DMS 273 (cell line): ENCODE data around the gene MCFD2.
"Not testable (repeated sequence)": the region's sequence is repeated elsewhere in the genome, so short reads cannot be mapped to it uniquely, and the experiment has no call there.

Source experiments
- DNase-seq: peaks from one replicate; lab custom pipeline; 2025; ENCODE audit not compliant: unreplicated experiment; lab: John Stamatoyannopoulos, UW

The MCFD2 gene

DNA sequence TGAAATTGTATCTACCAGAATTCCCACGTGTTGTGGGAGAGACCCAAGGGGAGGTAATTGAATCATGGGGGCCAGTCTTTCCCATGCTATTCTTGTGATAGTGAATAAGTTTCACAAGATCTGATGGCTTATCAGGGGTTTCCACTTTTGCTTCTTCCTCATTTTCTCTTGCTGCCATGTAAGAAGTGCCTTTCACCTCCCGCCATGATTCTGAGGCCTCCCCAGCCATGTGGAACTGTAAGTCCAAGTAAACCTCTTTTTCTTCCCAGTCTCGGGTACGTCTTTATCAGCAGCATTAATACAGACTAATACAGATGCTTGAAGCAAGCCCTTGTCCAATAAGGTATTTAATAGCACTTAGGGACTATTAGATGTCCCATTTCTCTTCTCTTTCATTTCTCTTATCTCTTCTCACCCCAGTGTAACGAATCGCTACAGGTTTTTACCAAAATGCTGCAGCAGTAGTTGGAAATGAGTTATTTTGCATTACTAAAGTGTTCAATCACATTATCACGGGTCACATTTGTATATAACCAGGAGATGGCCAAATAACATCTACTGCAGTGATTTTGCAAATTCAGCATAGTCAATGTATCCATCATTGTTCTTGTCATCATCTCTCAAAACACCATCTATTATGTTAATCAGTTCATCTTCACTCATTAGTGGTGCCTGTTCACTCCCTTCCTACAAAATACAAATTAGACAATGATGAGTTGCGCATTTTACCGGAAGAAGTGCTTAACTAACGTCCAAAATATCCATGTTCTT, 10.5 kb downstream of the MCFD2 start:
- DNase-seq = not testable (repeated sequence)

DNA sequence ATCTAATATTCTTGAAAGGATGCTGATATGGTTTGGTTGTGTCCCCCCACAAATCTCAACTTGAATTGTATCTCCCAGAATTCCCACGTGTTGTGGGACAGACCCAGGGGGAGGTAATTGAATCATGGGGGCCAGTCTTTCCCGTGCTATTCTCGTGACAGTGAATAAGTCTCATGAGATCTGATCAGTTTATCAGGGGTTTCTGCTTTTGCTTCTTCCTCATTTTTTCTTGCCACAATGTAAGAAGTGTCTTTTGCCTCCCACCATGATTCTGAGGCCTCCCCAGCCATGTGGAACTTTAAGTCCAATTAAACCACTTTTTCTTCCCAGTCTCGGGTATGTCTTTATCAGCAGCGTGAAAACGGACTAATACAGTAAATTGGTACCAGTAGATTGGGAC, 12.6 kb downstream of the MCFD2 start:
- not testable (repeated sequence) for DNase-seq

DNA sequence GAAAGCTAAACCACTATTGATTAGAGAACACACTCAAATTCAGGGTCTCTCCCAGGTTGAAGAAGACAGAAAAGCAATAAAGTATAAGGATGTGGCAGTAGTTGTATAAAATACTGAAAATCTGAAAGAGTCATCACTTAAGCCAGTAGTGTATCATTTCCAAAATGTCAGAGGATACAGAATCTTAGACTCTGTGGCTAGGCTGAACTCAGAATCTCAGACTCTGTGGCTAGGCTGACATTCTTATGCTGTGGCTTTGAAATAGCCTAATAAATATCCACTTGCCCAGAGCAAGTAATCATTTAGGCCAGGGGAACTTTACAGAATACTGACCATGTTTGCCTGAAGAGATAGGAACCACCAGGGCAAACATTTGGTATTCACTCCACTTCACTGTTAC, 13.1 kb downstream of the MCFD2 start:
- no peak for DNase-seq

DNA sequence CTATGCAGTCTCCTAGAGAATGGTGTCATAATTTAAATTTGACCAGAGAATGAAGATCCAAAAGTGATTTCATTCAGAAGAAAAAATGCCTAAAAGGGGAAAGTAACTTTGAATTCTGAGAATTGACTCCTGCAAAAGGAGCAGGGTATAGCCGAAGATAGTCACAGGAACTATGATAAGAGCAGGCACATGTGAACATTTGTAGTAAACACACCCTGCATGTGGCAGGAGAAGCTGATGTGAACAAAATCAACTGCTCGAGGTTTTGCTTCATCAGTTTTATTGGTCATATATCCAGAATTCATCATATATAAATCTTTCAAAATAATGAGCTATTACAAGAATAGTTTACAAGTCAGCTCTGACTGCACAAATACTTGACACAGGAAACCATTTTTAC, 14.0 kb downstream of the MCFD2 start:
- no peak for DNase-seq

DNA sequence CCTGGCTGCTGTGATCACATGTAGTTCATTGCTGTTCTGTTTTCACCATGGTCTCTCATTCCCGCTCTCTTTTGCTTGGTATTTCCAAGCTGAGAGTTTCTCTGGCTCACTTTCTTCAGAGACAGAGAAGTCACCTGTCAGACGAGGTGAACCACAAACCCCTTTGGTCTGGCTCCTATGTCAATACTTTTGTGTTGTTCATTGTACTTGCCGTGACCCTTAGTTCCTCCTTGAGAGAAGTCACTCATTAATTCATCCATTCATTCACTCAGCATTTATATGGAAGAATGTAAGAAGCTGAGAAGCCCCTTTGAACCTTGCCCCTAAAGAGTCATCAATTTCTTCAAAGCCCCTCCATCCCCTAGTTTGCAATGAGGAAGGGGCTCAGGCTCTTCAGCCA, 15.2 kb downstream of the MCFD2 start:
- DNase-seq = no peak

DNA sequence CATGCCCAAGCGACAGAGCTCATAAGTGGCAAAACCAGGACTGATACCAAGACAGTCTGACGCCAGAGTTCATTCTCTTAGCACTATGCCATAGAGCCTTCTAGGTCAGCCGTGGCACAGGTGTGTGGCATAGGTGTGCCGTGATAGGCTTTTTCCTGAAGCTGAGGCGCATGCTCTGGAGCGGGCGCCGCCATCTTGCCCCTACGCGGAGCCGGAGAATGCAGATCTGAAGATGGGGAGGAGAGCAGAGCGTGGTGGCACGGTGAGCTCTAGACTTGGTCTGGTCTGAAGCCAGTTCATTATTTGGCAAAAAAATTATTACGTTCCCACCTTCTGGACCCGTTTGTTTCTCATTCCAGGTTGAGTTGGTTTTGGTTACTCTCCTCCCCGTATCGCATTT, 16.6 kb downstream of the MCFD2 start:
- DNase-seq = no peak

DNA sequence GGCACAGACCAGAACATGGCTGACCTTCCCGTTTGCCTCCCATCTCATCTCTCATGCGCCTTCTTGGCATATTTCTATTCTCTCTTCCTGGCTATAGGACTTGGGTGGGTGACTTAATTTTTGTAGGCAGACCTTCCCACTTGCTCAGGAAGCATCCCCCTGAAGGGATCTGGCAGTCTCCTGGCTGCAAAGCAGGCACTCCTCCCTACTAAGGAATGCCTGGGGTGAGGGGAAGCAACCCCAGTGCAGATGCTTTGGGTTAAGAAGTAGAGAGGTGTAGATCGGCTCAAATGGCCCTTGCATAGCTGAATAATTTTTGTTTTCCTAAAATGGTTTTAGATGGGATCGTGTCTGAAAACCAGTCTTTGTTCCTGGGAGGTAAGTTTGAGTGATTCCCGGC, 17.6 kb downstream of the MCFD2 start:
- DNase-seq = no peak

DNA sequence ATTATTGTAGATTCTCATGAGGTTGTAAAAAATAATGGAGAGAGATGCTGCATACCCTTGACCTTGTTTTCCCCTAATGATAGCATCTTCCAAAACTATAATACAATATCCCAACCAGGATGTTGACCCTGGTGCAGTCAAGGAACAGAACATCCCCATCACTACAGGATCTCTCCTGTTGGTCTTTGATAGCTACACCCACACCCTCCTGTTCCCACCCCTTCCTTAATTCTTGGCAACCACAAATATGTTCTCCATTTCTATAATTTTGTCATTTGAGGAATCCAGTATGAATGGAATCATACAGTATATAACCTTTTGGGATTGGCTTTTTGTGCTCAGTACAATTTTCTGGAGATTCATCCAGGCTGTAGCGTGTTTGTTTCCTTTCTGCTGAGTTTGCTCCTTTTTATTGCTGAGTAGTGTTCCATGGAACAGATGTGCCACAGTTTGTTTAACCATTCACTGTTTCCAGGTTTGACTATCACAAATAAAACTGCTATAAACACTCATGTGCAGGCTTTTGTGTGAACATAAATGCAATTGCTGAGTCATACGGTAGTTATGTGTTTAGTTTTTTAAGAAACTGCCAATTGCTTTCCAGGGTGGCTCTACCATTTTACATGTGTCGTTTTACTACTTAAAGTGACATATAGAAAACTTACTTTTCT, 22.2 kb downstream of the MCFD2 start:
- DNase-seq = no peak

DNA sequence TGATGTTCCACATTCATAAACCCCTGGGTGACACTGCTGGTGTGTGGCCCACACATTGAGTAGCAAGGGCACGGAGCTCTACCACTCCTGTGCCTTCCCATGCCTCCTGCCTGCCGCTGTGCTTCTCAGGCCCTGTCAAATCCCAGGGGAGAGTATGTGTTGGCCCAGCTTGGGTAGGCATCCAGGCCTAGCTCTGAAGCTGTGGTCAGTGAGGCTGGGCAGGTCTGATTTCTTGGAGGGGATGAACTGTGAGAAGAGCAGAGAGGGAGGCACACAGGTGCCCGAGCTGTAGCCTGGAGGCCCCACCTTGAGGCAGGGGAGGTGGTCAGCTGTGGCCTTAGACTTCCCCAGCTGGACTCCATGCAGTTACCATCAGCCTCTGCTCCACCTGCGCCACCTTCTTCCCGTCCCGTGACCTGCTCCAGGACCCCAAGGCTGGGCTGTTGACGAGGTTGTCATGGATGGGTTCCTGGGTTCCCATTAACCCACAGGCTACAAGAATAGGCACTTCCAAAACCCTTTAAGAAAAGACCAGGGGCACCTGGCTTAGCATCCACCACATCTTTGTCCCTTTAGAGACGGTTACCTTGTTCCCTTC, 23.6 kb downstream of the MCFD2 start:
- DNase-seq = no peak

DNA sequence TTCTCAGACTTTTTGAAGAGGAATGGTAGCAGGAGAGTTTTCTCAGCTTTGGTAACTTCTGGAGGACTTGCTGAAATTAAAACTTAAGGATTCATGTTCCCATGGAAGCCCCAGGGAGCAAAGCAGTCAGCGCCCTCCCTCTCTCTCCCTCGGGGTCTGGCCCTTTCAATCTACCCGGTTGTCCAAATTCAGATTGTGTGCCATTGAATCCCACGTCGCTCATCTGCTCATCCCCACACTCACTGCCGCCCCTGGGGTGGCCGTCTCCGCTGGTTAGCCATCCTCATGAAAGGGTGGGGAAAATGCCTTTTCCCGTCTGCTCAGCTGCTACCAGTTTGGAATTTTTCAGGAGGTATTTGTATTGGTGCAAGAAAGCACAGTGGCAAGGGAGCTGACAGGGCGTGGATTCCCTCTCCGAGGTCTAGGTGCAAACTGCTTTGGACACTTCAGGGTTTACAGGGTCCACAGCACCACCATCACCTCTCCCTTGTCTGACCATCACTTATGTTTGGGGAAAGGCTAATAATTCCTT, 27.1 kb downstream of the MCFD2 start:
- no peak for DNase-seq

DNA sequence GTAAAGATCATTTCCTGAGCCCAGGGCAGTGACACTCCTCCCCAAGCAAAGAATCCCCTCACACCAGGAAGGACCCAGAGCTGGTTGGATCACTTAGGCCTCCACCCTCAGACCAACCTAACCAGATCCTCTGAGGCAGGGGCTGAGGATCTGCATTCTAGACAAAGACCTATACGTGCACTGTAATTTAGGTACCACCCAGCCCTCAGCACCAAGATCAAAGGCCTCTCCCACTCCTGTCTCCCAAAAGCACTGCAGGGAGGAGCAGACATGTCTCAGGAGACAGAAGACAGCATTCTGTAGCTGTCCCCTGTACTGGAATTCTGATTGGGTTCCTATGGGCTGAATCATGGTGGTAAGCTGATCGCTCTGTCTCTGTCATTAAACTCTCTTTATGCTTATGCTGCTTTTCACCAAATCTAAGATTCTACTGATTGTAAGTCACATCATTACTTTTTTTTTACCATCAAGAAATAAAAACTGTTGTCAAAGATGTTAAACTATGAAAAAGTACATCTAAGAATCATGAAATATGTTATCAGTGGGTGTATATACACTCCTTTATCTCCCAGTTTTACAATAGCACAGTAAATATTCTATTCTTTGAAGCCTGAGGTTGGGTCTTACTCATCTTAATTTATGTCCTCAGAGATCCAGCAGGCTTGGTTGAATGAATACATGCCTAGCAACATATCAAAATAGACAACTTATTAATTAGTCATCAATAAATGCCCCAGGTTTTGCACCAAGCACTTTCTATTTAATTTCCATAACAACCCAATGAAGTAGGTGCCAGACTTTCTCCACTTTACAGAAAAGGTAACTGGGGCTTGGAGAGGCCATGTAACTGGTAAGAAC, 28.3 kb downstream of the MCFD2 start:
- DNase-seq = no peak

DNA sequence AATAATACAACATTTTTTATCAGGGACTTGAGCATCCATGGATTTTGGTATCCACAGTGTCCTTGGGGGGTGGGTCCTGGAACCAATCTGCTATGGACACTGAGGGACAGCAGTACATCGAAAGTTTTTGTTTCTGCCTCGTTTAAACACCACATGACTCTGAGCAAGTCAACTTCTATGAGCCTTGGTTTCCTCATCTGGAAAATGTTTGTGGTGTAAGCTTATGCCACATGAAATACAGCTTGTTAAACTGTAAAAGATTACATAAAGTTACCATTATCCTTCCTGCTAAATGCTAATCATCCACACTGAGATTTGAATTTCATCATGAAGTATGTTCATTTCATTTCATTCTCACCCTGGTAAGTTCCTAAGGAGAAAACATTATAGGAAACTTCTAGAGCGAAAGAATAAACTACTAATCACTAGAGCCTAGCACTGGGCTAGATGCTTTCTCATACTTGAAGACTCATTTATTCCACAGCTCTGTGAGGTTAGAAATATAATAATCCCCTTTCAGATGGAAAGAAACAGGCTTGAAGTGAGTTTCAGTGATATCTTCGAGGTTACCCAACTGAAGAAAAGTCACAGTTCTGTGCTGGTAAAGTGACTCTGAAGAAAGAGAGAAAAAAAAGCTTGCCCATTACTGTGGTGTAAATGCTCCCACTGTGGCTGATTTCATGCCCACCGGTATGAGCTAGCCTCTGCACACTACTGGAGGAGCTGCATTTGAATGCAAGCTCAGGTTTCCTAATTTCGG, 29.2 kb downstream of the MCFD2 start:
- no peak for DNase-seq

DNA sequence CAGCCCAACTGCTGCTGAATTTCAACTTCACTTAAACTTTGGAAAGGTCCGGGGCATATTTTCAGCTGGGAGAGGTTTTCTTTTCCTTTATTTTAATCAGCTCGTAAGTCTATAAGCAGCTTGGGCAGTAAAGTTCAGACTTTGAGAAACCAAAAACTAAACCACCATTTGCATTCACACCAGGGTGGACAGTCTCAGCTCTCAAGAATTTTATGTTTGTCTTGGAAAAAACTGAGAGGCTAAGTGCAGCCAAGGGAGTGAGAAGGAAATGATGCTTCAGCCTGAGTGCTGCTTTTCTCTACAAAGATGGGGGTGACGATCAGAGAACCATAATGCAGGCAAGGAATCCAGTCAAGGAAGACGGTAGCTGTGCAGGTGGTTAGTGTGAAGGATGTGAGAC, 30.2 kb downstream of the MCFD2 start:
- no peak for DNase-seq

DNA sequence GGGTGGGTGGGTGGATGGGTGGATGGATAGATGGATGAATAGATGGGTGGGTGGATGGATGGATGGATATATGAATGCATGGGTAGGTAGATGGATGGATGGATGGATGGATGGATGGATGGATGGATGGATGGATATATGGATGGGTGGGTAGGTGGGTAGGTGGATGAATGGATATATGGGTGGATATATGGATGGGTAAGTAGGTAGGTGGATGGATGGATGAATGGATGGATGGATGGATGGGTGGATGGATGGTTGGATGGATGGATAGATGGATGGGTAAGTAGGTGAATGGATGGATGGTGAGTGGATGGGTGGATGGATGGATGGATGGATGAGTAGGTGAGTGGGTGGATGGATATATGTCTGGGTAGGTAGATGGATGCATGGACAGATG, 36.1 kb downstream of the MCFD2 start:
- no peak for DNase-seq

DNA sequence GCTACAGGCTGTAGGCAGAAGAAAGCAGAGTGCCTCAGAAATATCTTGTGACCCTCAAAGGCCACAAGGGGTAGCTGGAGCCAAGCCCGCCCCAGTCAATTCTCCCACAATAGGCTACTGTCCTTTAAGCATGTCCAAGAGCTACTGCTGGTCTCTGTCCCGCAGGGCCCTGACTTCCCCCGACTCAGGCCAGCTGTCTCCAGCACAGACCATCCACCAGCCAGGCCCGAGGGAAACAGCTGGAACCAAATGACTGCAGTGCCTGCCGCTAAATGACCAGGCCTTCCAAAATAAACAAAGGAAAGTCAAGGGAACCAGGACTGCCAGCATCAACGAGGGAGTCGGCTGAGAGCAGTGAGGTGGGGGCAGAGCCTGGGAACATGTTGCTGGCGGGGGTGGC, 36.7 kb downstream of the MCFD2 start:
- DNase-seq = peak; percentile 37

DNA sequence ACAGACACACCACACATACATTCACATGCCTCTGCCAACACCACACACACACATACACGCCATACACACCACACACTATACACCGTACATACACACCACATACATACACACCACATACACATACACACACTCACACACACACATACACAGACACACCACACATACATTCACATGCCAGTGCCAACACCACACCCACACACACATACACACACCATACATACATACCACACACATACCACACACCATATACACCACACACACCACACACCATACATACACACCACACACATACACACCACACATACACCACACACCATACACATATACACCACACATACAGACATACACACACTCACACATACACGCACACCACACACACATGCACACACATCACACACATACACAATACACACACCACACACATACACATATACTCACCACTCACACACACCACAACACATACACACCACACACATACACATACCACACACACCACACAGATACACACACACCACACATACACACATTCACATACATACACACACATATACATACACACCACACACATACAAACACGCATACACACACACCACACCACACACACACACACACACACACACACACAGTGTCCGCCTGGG, 37.2 kb downstream of the MCFD2 start:
- no peak for DNase-seq

DNA sequence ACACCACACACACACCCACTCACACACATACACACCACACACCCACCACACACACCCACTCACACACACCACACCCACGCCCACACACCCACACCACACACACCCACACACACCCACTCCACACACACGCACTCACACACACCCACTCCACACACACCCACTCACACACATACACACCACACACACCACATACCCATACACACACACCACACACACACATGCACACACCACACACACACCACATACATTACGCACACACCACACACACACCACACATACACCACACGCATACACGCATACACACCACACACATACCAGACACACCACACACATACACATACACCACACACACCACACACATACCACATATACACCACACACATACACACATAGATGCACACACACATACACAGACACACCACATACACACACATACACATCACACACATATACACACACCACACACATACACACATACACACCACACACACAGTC, 37.9 kb downstream of the MCFD2 start:
- no peak for DNase-seq

DNA sequence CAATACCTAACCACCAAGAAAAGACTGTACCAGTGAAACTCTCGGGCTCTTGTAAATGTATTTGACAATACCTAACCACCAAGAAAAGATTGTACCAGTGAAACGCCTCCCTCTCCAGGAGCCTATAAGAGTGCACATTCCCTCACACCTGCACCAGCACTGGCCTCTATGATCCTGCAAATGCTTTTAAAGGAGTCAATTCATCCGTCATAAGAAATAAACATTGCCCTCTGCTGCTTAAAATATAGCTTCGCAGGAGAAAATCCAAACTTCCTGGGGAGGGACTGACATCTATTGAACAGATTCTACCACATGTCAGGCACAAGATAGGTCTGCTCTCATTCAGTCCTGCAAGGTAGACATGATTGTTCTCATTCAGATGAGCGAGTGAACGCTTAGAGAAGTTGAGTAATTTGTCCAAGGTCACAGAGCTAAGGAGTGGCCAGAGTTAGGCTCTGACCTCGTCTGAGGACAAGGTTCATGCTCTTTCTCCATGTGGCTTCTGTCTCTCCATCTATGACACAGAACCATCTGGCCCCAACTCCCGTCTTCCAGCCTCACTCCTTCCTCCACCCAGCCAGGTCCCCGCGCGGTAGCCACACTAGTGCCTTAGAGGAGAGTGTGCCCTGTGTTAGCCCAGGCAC, 38.7 kb downstream of the MCFD2 start:
- peak; percentile 91 for DNase-seq

DNA sequence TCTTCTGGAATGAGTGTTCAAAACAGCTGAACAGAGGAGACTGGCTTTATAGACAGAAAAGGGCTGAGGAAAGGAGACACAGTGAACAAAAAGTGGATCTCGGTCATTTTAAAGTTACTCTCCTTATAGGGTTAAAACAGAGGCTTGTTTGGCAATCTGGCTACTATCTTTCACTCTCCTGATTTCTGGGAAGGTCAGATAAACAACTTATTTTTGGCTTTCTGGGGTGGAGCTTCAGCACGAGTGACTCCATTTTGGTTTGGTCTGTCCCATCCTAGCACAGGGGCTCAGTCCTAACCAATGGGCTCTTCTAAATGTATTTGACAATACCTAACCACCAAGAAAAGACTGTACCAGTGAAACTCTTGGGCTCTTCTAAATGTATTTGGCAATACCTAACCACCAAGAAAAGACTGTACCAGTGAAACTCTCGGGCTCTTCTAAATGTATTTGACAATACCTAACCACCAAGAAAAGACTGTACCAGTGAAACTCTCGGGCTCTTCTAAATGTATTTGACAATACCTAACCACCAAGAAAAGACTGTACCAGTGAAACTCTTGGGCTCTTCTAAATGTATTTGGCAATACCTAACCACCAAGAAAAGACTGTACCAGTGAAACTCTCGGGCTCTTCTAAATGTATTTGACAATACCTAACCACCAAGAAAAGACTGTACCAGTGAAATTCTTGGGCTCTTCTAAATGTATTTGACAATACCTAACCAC, 39.5 kb downstream of the MCFD2 start:
- DNase-seq = not testable (repeated sequence)
